GM10248 (cell line): ENCODE data around the gene TRERF1.

Experiments used
- CTCF ChIA-PET: fragments of 300-600 bp; sonication (Branson Sonifier 250); formaldehyde crosslinking; extraction: SDS; loops from one replicate; lab custom pipeline; 2021; ENCODE audit warnings: antibody characterized with exemption; lab: Yijun Ruan, JAX
- POLR2A ChIA-PET: fragments of 350-650 bp; sonication (Branson Sonifier 250); formaldehyde crosslinking; extraction: SDS; loops from one replicate; lab custom pipeline; 2020; ENCODE audit warnings: antibody characterized with exemption; lab: Yijun Ruan, JAX
- DNase-seq: peaks from one replicate; pipeline ENCODE4 v3.0.0; 2012; ENCODE audit errors: extremely low spot score
- CTCF ChIP-seq: IDR thresholded peaks from 2 replicates; pipeline ENCODE4 v1.5.1; 2012; ENCODE audit warnings: mild to moderate bottlenecking, low read depth; ENCODE audit errors: extremely low read depth, missing control alignments, control extremely low read depth

Gene TRERF1

GRCh38 chr6:42401613-42401951, 50.1 kb downstream of the TRERF1 start:
- CTCF ChIA-PET = interaction anchor here (1.2 to 1.4 kb wide), 2 partner anchors 9 to 54 kb away, joined by 3 to 6 read pairs; no protein-coding TSS in a partner anchor

GRCh38 chr6:42400886-42401612, 50.7 kb downstream of the TRERF1 start:
- TF ChIP-seq CTCF = no peak
- CTCF ChIA-PET = no interaction called here
- DNase-seq = no peak
- POLR2A ChIA-PET = no interaction called here

More at GRCh38 chr6:42401613-42401951, 50.1 kb downstream of the TRERF1 start:
- TF ChIP-seq CTCF = no peak
- POLR2A ChIA-PET = no interaction called here
- no peak for DNase-seq

- TF ChIP-seq CTCF = no peak
- CTCF ChIA-PET = no interaction called here
- POLR2A ChIA-PET = interaction anchor here (0.5 kb wide), 1 partner anchor 197 kb away, joined by 5 read pairs; no protein-coding TSS in a partner anchor
- DNase-seq = no peak
These were observed 51.5 kb downstream of the TRERF1 start for GRCh38 chr6:42400061-42400760.

GRCh38 chr6:42396720-42397119, 55.0 kb downstream of the TRERF1 start:
- TF ChIP-seq CTCF = no peak
- POLR2A ChIA-PET = no interaction called here
- DNase-seq = no peak
- CTCF ChIA-PET = interaction anchor here (1.6 kb wide), 1 partner anchor 23 kb away, joined by 5 read pairs; no protein-coding TSS in a partner anchor

GRCh38 chr6:42394881-42395620, 56.7 kb downstream of the TRERF1 start:
- CTCF ChIA-PET = interaction anchor here (1.6 kb wide), 2 partner anchors 25 to 153 kb away, joined by 4 to 5 read pairs; no protein-coding TSS in a partner anchor
- POLR2A ChIA-PET = no interaction called here
- no peak for TF ChIP-seq CTCF
- DNase-seq = no peak

GRCh38 chr6:42394151-42394550, 57.6 kb downstream of the TRERF1 start:
- no peak for DNase-seq
- CTCF ChIA-PET = no interaction called here
- no peak for TF ChIP-seq CTCF
- POLR2A ChIA-PET = no interaction called here
